PC-3 (cell line): ENCODE data around the gene CADPS2. TPM values are rescaled to one million over a fixed set of nuclear protein-coding genes. Genes with fewer than 3 reads are reported as not detected.

Experiments used
- ATAC-seq: fragments of 200-7000 bp; cut with Tn5 transposase; 2 replicates; pipeline ENCODE4 v1.9.1; 2020; ENCODE audit warnings: mild to moderate bottlenecking, moderate library complexity
- BruUV-seq: library from RNA; stranded (reverse); fragments of 400-500 nt; replicated peaks from 2 replicates; lab custom pipeline; 2021; lab: Mats Ljungman, UMichigan
- CTCF ChIA-PET: fragments of 300-600 bp; sonication (Branson Sonifier 250); formaldehyde crosslinking; loops from one replicate; lab custom pipeline; 2022; ENCODE audit warnings: antibody characterized with exemption; lab: Charles Lee
- POLR2A ChIA-PET: fragments of 300-600 bp; sonication (Branson Sonifier 250); formaldehyde crosslinking; loops from one replicate; lab custom pipeline; 2022; ENCODE audit warnings: antibody characterized with exemption; ENCODE audit not compliant: unreplicated experiment; lab: Charles Lee
- DNase-seq: peaks from one replicate; pipeline ENCODE4 v3.0.0-alpha.2; 2015
- H2AFZ ChIP-seq: fragments of 300-600 bp; sonication (generic); 2 replicates; pipeline ENCODE4 v1.6.0; 2016; ENCODE audit warnings: antibody characterized with exemption, low read length
- H3F3A ChIP-seq: fragments of 300-600 bp; sonication (generic); one replicate; pipeline ENCODE4 v1.6.0; 2017; ENCODE audit warnings: antibody characterized with exemption, low read length, control low read depth, mild to moderate bottlenecking; ENCODE audit not compliant: unreplicated experiment
- H3K27ac ChIP-seq: fragments of 300-600 bp; sonication (generic); 2 replicates; pipeline ENCODE4 v1.5.1; 2016; ENCODE audit warnings: mild to moderate bottlenecking, low read length
- H3K27me3 ChIP-seq: fragments of 300-600 bp; sonication (generic); 2 replicates; pipeline ENCODE4 v1.6.1; 2016; ENCODE audit warnings: low read length, mixed read lengths
- H3K36me3 ChIP-seq: fragments of 300-600 bp; sonication (generic); 2 replicates; pipeline ENCODE4 v1.6.1; 2016; ENCODE audit warnings: low read depth, mixed run types, low read length, mixed read lengths
- H3K4me1 ChIP-seq: fragments of 300-600 bp; sonication (generic); 2 replicates; pipeline ENCODE4 v1.5.1; 2016; ENCODE audit warnings: low read length; ENCODE audit not compliant: insufficient read depth
- H3K4me2 ChIP-seq: fragments of 300-600 bp; sonication (generic); 2 replicates; pipeline ENCODE4 v1.6.0; 2016; ENCODE audit warnings: low read length
- H3K4me3 ChIP-seq: fragments of 300-600 bp; sonication (generic); 2 replicates; pipeline ENCODE4 v1.5.1; 2016; ENCODE audit warnings: mild to moderate bottlenecking, low read length, mixed read lengths
- H3K79me2 ChIP-seq: fragments of 300-600 bp; sonication (generic); 2 replicates; pipeline ENCODE4 v1.6.1; 2017; ENCODE audit warnings: low read length, mixed read lengths
- H3K9ac ChIP-seq: fragments of 300-600 bp; sonication (generic); 2 replicates; pipeline ENCODE4 v1.6.0; 2016; ENCODE audit warnings: mild to moderate bottlenecking, low read length
- H3K9me2 ChIP-seq: fragments of 300-600 bp; sonication (generic); replicated peaks from 2 replicates; pipeline ENCODE4 v1.6.1; 2016; ENCODE audit warnings: mixed run types, low read length, mixed read lengths
- H3K9me3 ChIP-seq: fragments of 300-600 bp; sonication (generic); 2 replicates; pipeline ENCODE4 v1.6.1; 2016; ENCODE audit warnings: low read length, mixed read lengths
- H4K20me1 ChIP-seq: fragments of 300-600 bp; sonication (generic); 2 replicates; pipeline ENCODE4 v1.6.1; 2016; ENCODE audit warnings: low read length, mixed read lengths
- EZH2 ChIP-seq: fragments of 300-600 bp; sonication (generic); IDR thresholded peaks from one replicate; pipeline ENCODE4 v1.6.1; 2017; ENCODE audit warnings: antibody characterized with exemption, mild to moderate bottlenecking, low read length; ENCODE audit not compliant: unreplicated experiment
- EZH2phosphoT487 ChIP-seq: fragments of 300-600 bp; sonication (generic); IDR thresholded peaks from 2 replicates; pipeline ENCODE4 v1.6.1; 2018; ENCODE audit warnings: mild to moderate bottlenecking, antibody characterized with exemption, low read length, borderline replicate concordance
- intact Hi-C: fragments of 100-400 bp; cut with micrococcal nuclease; formaldehyde crosslinking; loops from 2 replicates; pipeline ENCODE4 v1.9.0; 2023
- total RNA-seq: library from RNA; depleted of rRNA; stranded (reverse); fragments of >200 nt; gene quantifications from 2 replicates; pipeline ENCODE4 v1.2.3, GENCODE V29; 2014
- TF ChIP-seq, protein P1 (sequence below): fragments of 300-600 bp; sonication (generic); conservative IDR thresholded peaks from 2 replicates; pipeline ENCODE4 v1.5.1; 2017; ENCODE audit warnings: antibody characterized with exemption, low read depth, mild to moderate bottlenecking, low read length

Gene CADPS2
- total RNA-seq, 1 experiment from 2014 or later, result 9.4 TPM

DNA sequence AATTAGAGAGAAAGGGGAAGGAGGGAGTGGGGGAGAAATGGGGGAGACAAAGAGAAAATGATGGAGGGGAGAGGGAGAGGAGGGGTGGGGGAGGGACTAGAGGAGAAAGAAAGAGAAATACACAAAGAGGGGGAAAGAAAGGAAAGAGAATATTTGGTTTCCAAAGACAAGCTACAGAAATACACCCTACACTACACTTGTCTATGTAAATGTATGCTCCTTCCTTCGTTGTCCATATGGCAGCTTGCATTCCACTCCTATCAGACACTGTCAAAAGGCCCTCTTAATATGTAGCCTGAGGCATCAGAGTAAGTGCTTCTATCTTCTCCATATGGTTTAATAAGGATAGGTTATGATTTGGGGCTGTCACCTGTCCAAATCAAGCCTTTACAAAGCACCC, 488.9 kb downstream of the CADPS2 start:
- Histone ChIP-seq H3K4me2 (no peak overlapping the region), H3K9me3 (no peaks in the 10 kb centered on the region), H3K4me3 (no peak overlapping the region), H3K36me3 (no peaks in the 10 kb centered on the region), H3K27me3 (no peaks in the 10 kb centered on the region), H3K4me1 (no peaks in the 10 kb centered on the region), H2AFZ (no peak overlapping the region), H3F3A (no peaks in the 10 kb centered on the region), H3K9me2 (no peaks in the 10 kb centered on the region), H3K27ac (no peak overlapping the region), H4K20me1 (no peaks in the 10 kb centered on the region), H3K9ac (no peak overlapping the region), H3K79me2 (no peaks in the 10 kb centered on the region)
- no peak for ATAC-seq
- TF ChIP-seq EZH2phosphoT487 (no peak), EZH2 (no peak)
- TF ChIP-seq, protein P1, sequence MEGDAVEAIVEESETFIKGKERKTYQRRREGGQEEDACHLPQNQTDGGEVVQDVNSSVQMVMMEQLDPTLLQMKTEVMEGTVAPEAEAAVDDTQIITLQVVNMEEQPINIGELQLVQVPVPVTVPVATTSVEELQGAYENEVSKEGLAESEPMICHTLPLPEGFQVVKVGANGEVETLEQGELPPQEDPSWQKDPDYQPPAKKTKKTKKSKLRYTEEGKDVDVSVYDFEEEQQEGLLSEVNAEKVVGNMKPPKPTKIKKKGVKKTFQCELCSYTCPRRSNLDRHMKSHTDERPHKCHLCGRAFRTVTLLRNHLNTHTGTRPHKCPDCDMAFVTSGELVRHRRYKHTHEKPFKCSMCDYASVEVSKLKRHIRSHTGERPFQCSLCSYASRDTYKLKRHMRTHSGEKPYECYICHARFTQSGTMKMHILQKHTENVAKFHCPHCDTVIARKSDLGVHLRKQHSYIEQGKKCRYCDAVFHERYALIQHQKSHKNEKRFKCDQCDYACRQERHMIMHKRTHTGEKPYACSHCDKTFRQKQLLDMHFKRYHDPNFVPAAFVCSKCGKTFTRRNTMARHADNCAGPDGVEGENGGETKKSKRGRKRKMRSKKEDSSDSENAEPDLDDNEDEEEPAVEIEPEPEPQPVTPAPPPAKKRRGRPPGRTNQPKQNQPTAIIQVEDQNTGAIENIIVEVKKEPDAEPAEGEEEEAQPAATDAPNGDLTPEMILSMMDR, result no peak
- intact Hi-C loops, result no loop called here
- no TSS peak for BruUV-seq
- ChIA-PET POLR2A (no interaction called here), CTCF (no interaction called here)
- DNase-seq, result no peak

- ChIA-PET POLR2A (no interaction called here), CTCF (no interaction called here)
- H3K4me1 ChIP-seq, result no peaks in the 10 kb centered on the region
- no peaks in the 10 kb centered on the region for H3K36me3 ChIP-seq
- H3K9me2 ChIP-seq, result no peaks in the 10 kb centered on the region
- H3F3A ChIP-seq, result no peaks in the 10 kb centered on the region
- no peak for ATAC-seq
- no peaks in the 10 kb centered on the region for H3K27me3 ChIP-seq
- no peaks in the 10 kb centered on the region for H3K79me2 ChIP-seq
- intact Hi-C loops, result no loop called here
- H2AFZ ChIP-seq, result no peak overlapping the region
- H3K9me3 ChIP-seq, result no peaks in the 10 kb centered on the region
- BruUV-seq, result no TSS peak
- TF ChIP-seq EZH2 (no peak), EZH2phosphoT487 (no peak)
- TF ChIP-seq, protein P1, result no peak
- no peak overlapping the region for H3K4me2 ChIP-seq
- H4K20me1 ChIP-seq, result no peaks in the 10 kb centered on the region
- H3K27ac ChIP-seq, result no peak overlapping the region
- DNase-seq, result no peak
- H3K4me3 ChIP-seq, result no peak overlapping the region
- no peak overlapping the region for H3K9ac ChIP-seq
Observed at GRCh38 chr7:122394512-122394911, 491.7 kb downstream of the CADPS2 start.

DNA sequence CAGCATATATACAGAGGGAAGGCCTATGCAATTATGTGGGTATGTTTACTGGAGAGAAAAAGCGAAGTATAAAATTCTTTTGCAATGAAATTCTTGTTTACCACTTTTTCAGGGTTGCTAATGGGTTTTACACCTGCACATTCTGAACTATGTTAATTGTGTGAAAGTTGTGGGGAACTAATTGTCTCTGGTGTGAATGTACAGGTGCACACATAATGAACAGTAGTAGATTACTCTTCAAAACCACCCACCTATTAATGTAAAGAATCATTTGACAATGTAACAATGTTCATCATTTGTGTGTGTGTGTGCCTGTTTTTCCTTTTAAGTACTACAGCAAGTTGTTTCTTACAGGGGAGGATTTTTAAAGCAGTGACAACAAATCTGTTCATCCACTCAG, 501.7 kb downstream of the CADPS2 start:
- ChIA-PET CTCF (no interaction called here), POLR2A (no interaction called here)
- Histone ChIP-seq H4K20me1 (no peaks in the 10 kb centered on the region), H3F3A (no peaks in the 10 kb centered on the region), H3K4me3 (no peak overlapping the region), H3K27me3 (no peaks in the 10 kb centered on the region), H3K4me2 (no peak overlapping the region), H3K9me3 (no peaks in the 10 kb centered on the region), H3K4me1 (no peaks in the 10 kb centered on the region), H2AFZ (no peak overlapping the region), H3K9me2 (no peaks in the 10 kb centered on the region), H3K79me2 (no peaks in the 10 kb centered on the region), H3K27ac (no peak overlapping the region), H3K36me3 (no peaks in the 10 kb centered on the region), H3K9ac (no peak overlapping the region)
- intact Hi-C loops, result no loop called here
- no TSS peak for BruUV-seq
- DNase-seq, result no peak
- TF ChIP-seq EZH2, result no peak
- no peak for ATAC-seq
